Measurements from ENCODE around the gene WNK2.

The WNK2 gene

GRCh38 chr9:93198838-93199625 is 15.1 kb downstream of the WNK2 start:
- no peaks in the 10 kb centered on the region for H3K9me2 ChIP-seq (replicated peaks; ENCODE audit: control insufficient read depth, low read length)
- H3K27ac ChIP-seq (ENCODE audit: low read depth, low read length), result no peak overlapping the region
- no peak overlapping the region for H3K4me2 ChIP-seq (ENCODE audit: low read length)
- no peak overlapping the region for H3K4me3 ChIP-seq (ENCODE audit: low read length)
- TF ChIP-seq CTCF (IDR thresholded peaks at IDR 0.05; ENCODE audit: low read depth, low read length, poor library complexity, severe bottlenecking), result no peak
- TF ChIP-seq EZH2phosphoT487 (IDR thresholded peaks at IDR 0.05; ENCODE audit: borderline replicate concordance, low read length), result no peak
- H3F3A ChIP-seq (ENCODE audit: control insufficient read depth, insufficient read depth), result no peaks in the 10 kb centered on the region
- H4K20me1 ChIP-seq (ENCODE audit: control insufficient read depth, insufficient read depth, low read depth, low read length), result no peaks in the 10 kb centered on the region
- no peaks in the 10 kb centered on the region for H3K9me3 ChIP-seq (ENCODE audit: control insufficient read depth, insufficient read depth, low read length)
- H3K27me3 ChIP-seq (ENCODE audit: control insufficient read depth, low read length), result no peaks in the 10 kb centered on the region
- H3K4me1 ChIP-seq (ENCODE audit: control insufficient read depth, low read length), result peaks cover 5% of the 10 kb centered on the region
- no peaks in the 10 kb centered on the region for H3K79me2 ChIP-seq (ENCODE audit: control insufficient read depth, low read length)
- no peaks in the 10 kb centered on the region for H3K36me3 ChIP-seq (ENCODE audit: control insufficient read depth, low read length)

GRCh38 chr9:93200449-93200742 is 16.5 kb downstream of the WNK2 start:
- no peaks in the 10 kb centered on the region for H3K36me3 ChIP-seq (ENCODE audit: control insufficient read depth, low read length)
- no peak overlapping the region for H3K4me3 ChIP-seq (ENCODE audit: low read length)
- no peaks in the 10 kb centered on the region for H3K9me2 ChIP-seq (replicated peaks; ENCODE audit: control insufficient read depth, low read length)
- no peaks in the 10 kb centered on the region for H4K20me1 ChIP-seq (ENCODE audit: control insufficient read depth, insufficient read depth, low read depth, low read length)
- no peak overlapping the region for H3K4me2 ChIP-seq (ENCODE audit: low read length)
- H3F3A ChIP-seq (ENCODE audit: control insufficient read depth, insufficient read depth), result no peaks in the 10 kb centered on the region
- H3K4me1 ChIP-seq (ENCODE audit: control insufficient read depth, low read length), result peaks cover 10% of the 10 kb centered on the region
- H3K27ac ChIP-seq (ENCODE audit: low read depth, low read length), result no peak overlapping the region
- TF ChIP-seq EZH2phosphoT487 (IDR thresholded peaks at IDR 0.05; ENCODE audit: borderline replicate concordance, low read length) (no peak), CTCF (IDR thresholded peaks at IDR 0.05; ENCODE audit: low read depth, low read length, poor library complexity, severe bottlenecking) (no peak)
- H3K9me3 ChIP-seq (ENCODE audit: control insufficient read depth, insufficient read depth, low read length), result no peaks in the 10 kb centered on the region
- no peaks in the 10 kb centered on the region for H3K79me2 ChIP-seq (ENCODE audit: control insufficient read depth, low read length)
- no peaks in the 10 kb centered on the region for H3K27me3 ChIP-seq (ENCODE audit: control insufficient read depth, low read length)

GRCh38 chr9:93200989-93201334 is 17.0 kb downstream of the WNK2 start:
- H3K36me3 ChIP-seq (ENCODE audit: control insufficient read depth, low read length), result no peaks in the 10 kb centered on the region
- H3K4me3 ChIP-seq (ENCODE audit: low read length), result no peak overlapping the region
- no peaks in the 10 kb centered on the region for H4K20me1 ChIP-seq (ENCODE audit: control insufficient read depth, insufficient read depth, low read depth, low read length)
- no peak for TF ChIP-seq EZH2phosphoT487 (IDR thresholded peaks at IDR 0.05; ENCODE audit: borderline replicate concordance, low read length)
- TF ChIP-seq CTCF (IDR thresholded peaks at IDR 0.05; ENCODE audit: low read depth, low read length, poor library complexity, severe bottlenecking), result no peak
- peaks cover 10% of the 10 kb centered on the region for H3K4me1 ChIP-seq (ENCODE audit: control insufficient read depth, low read length)
- no peak overlapping the region for H3K27ac ChIP-seq (ENCODE audit: low read depth, low read length)
- no peaks in the 10 kb centered on the region for H3K79me2 ChIP-seq (ENCODE audit: control insufficient read depth, low read length)
- no peaks in the 10 kb centered on the region for H3K9me2 ChIP-seq (replicated peaks; ENCODE audit: control insufficient read depth, low read length)
- no peak overlapping the region for H3K4me2 ChIP-seq (ENCODE audit: low read length)
- H3K9me3 ChIP-seq (ENCODE audit: control insufficient read depth, insufficient read depth, low read length), result no peaks in the 10 kb centered on the region
- H3F3A ChIP-seq (ENCODE audit: control insufficient read depth, insufficient read depth), result no peaks in the 10 kb centered on the region
- H3K27me3 ChIP-seq (ENCODE audit: control insufficient read depth, low read length), result no peaks in the 10 kb centered on the region

Measured in DOHH2 (cell line).